ENCODE measurements around the gene DKK2. TPM values are rescaled to one million over a fixed set of nuclear protein-coding genes. Genes with fewer than 3 reads are reported as not detected.

The DKK2 gene
- total RNA-seq, 2 donors from 2014 or later = not detected

DNA sequence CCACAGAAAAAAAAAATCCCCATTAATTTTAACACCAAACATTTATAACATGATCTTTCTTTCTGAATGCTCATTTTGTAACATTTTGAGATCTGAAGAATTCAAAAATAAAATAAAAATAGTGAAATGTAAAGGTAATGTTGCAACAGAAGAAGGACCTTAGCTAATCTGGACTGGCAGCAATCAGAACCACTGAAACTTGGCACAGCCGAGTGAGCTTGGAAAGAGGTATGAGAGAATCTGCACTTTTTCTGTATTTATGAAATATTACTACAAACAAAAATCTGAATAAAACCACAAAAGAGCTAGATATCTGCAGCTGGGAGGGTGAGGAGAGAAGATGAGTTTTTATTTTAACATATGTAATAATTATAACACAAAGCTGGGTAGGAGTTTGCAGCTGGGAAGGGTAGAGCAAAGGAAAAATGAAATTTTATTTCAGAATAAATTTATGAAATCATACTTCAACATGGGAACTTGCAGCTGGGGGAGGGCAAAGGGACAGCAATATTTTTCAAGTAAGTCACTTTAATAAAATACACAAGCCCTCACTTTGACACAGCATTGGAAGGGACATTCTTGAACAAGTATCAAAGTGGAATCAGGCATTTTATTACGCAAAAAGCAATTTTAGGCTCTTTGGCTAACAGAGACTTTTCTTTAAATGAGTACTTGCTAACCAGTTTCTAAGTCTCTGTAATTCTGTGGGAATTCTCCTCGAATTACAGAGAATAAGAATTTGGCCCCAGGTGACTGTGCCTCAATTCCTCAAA, 26.7 kb downstream of the DKK2 start:
- Histone ChIP-seq H3K4me3 (ENCODE audit: low read length) (no peak overlapping the region), H3K9me3 (ENCODE audit: control insufficient read depth, low read length) (no peaks in the 10 kb centered on the region), H3K4me1 (ENCODE audit: control insufficient read depth, insufficient read depth, low read length) (no peaks in the 10 kb centered on the region), H3K27ac (ENCODE audit: low read depth, low read length) (no peak overlapping the region), H3K9ac (ENCODE audit: extremely low read depth, low read length, poor library complexity, severe bottlenecking) (no peak overlapping the region), H3K36me3 (ENCODE audit: control insufficient read depth, insufficient read depth, low read length) (no peaks in the 10 kb centered on the region), H3K27me3 (ENCODE audit: control insufficient read depth, insufficient read depth, low read length, poor library complexity, severe bottlenecking) (no peaks in the 10 kb centered on the region)
- DNase-seq = no peak
- Mint-ChIP-seq H3K27me3 (ENCODE audit: insufficient read depth) (no peaks in the 10 kb centered on the region), H3K9me3 (no peaks in the 10 kb centered on the region), H3K36me3 (ENCODE audit: low read depth) (no peaks in the 10 kb centered on the region), H3K4me3 (no peak overlapping the region), H3K4me1 (no peaks in the 10 kb centered on the region), H3K27ac (no peak overlapping the region)
- TF ChIP-seq, protein P1, sequence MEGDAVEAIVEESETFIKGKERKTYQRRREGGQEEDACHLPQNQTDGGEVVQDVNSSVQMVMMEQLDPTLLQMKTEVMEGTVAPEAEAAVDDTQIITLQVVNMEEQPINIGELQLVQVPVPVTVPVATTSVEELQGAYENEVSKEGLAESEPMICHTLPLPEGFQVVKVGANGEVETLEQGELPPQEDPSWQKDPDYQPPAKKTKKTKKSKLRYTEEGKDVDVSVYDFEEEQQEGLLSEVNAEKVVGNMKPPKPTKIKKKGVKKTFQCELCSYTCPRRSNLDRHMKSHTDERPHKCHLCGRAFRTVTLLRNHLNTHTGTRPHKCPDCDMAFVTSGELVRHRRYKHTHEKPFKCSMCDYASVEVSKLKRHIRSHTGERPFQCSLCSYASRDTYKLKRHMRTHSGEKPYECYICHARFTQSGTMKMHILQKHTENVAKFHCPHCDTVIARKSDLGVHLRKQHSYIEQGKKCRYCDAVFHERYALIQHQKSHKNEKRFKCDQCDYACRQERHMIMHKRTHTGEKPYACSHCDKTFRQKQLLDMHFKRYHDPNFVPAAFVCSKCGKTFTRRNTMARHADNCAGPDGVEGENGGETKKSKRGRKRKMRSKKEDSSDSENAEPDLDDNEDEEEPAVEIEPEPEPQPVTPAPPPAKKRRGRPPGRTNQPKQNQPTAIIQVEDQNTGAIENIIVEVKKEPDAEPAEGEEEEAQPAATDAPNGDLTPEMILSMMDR (conservative IDR thresholded peaks at IDR 0.05) = no peak
- 83 to 89% methylated on average over 3 of the region's 3 CpGs for WGBS, 2 experiments (ENCODE audit: insufficient coverage in 1 of 2, insufficient read length in 1 of 2)

DNA sequence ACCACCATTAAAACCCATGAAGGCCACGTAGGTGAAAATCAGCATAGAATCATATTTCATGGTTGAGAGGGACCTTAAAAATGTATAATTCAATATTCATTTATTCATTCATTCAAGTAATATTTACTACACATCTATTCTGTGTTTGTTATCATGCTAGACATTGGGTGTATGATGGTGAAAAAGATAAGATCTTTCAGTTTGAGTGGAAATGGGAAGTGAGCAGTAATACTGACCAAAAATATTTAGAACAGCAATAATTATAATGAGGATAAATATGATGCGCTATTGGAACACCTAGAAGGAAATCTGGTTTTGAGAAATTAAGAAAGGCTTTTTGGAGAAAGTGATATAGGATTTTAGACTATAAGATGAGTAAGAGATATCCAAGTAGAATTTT, 28.0 kb downstream of the DKK2 start:
- H3K9me3 ChIP-seq (ENCODE audit: control insufficient read depth, low read length) = no peaks in the 10 kb centered on the region
- Mint-ChIP-seq H3K9me3 (no peaks in the 10 kb centered on the region), H3K27me3 (ENCODE audit: insufficient read depth) (no peaks in the 10 kb centered on the region), H3K4me1 (no peaks in the 10 kb centered on the region), H3K4me3 (no peak overlapping the region), H3K27ac (no peak overlapping the region), H3K36me3 (ENCODE audit: low read depth) (no peaks in the 10 kb centered on the region)
- no peaks in the 10 kb centered on the region for H3K36me3 ChIP-seq (ENCODE audit: control insufficient read depth, insufficient read depth, low read length)
- no peak overlapping the region for H3K4me3 ChIP-seq (ENCODE audit: low read length)
- H3K27ac ChIP-seq (ENCODE audit: low read depth, low read length) = no peak overlapping the region
- H3K4me1 ChIP-seq (ENCODE audit: control insufficient read depth, insufficient read depth, low read length) = no peaks in the 10 kb centered on the region
- no peak overlapping the region for H3K9ac ChIP-seq (ENCODE audit: extremely low read depth, low read length, poor library complexity, severe bottlenecking)
- TF ChIP-seq, protein P1 (conservative IDR thresholded peaks at IDR 0.05) = no peak
- H3K27me3 ChIP-seq (ENCODE audit: control insufficient read depth, insufficient read depth, low read length, poor library complexity, severe bottlenecking) = no peaks in the 10 kb centered on the region
- 67 to 100% methylated on average over 1 of the region's 2 CpGs for WGBS, 2 experiments (ENCODE audit: insufficient coverage in 1 of 2, insufficient read length in 1 of 2)
- DNase-seq = no peak

DNA sequence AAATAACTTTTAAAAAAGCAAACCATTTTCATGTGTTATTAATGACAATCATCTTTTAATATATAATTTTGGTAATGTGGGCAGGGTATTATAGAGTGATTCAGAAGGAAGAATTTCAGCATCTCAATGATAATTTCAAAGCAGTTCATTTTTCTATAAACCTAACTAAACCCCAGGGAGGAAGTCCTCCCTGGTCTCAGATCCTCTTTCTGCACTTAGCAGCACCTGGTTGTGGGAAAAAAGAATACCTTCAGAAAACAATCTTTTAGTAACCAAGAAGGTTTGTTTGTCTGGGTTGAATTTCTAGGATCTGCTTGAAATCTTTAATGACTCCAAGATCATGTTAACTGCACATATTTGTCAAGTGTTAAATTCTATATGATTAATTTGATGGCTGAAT, 29.9 kb downstream of the DKK2 start:
- H3K27me3 Mint-ChIP-seq (ENCODE audit: insufficient read depth) = no peaks in the 10 kb centered on the region
- no peaks in the 10 kb centered on the region for H3K9me3 Mint-ChIP-seq
- no peak for DNase-seq
- Histone ChIP-seq H3K27ac (ENCODE audit: low read depth, low read length) (no peak overlapping the region), H3K9me3 (ENCODE audit: control insufficient read depth, low read length) (no peaks in the 10 kb centered on the region), H3K4me3 (ENCODE audit: low read length) (no peak overlapping the region), H3K27me3 (ENCODE audit: control insufficient read depth, insufficient read depth, low read length, poor library complexity, severe bottlenecking) (no peaks in the 10 kb centered on the region), H3K4me1 (ENCODE audit: control insufficient read depth, insufficient read depth, low read length) (no peaks in the 10 kb centered on the region), H3K36me3 (ENCODE audit: control insufficient read depth, insufficient read depth, low read length) (no peaks in the 10 kb centered on the region), H3K9ac (ENCODE audit: extremely low read depth, low read length, poor library complexity, severe bottlenecking) (no peak overlapping the region)
- H3K36me3 Mint-ChIP-seq (ENCODE audit: low read depth) = no peaks in the 10 kb centered on the region
- H3K27ac Mint-ChIP-seq = no peak overlapping the region
- H3K4me1 Mint-ChIP-seq = no peaks in the 10 kb centered on the region
- H3K4me3 Mint-ChIP-seq = no peak overlapping the region
- TF ChIP-seq, protein P1 (conservative IDR thresholded peaks at IDR 0.05) = no peak

Measured in endodermal cell (in vitro differentiated cells).